SJSA1 (cell line): ENCODE data around the gene FAM9A. TPM values are rescaled to one million over a fixed set of nuclear protein-coding genes. Genes with fewer than 3 reads are reported as not detected.
"Not testable (repeated sequence)": the region's sequence is repeated elsewhere in the genome, so short reads cannot be mapped to it uniquely, and the experiment has no call there.

Experiments used
- DNase-seq, 2 experiments: peaks; one replicate each; pipeline ENCODE4 v3.0.0-alpha.2; 2015 to 2020; ENCODE audit warnings: low spot score in 2 of 2, low read depth in 1 of 2
- H3K27ac ChIP-seq: fragments of 250-450 bp; sonication (Bioruptor Pico); 2 replicates; pipeline ENCODE4 v1.5.1; 2020; ENCODE audit warnings: mild to moderate bottlenecking, moderate library complexity
- H3K27me3 ChIP-seq: fragments of 250-450 bp; sonication (Bioruptor Pico); replicated peaks from 2 replicates; pipeline ENCODE4 v1.5.1; 2020; ENCODE audit warnings: mild to moderate bottlenecking, moderate library complexity
- H3K36me3 ChIP-seq: fragments of 250-450 bp; sonication (Bioruptor Pico); 2 replicates; pipeline ENCODE4 v1.5.1; 2020; ENCODE audit warnings: mild to moderate bottlenecking
- H3K4me1 ChIP-seq: fragments of 250-450 bp; sonication (Bioruptor Pico); replicated peaks from 2 replicates; pipeline ENCODE4 v1.6.1; 2021; ENCODE audit warnings: mild to moderate bottlenecking
- H3K4me3 ChIP-seq: fragments of 250-450 bp; sonication (Bioruptor Pico); 2 replicates; pipeline ENCODE4 v1.5.1; 2020; ENCODE audit warnings: mild to moderate bottlenecking
- H3K9me3 ChIP-seq: fragments of 250-450 bp; sonication (Bioruptor Pico); replicated peaks from 2 replicates; pipeline ENCODE4 v1.5.1; 2020; ENCODE audit warnings: mild to moderate bottlenecking
- total RNA-seq: library from RNA; depleted of rRNA; stranded (reverse); fragments of >200 nt; shearing (Covaris generic); gene quantifications from 2 replicates; pipeline ENCODE4 v1.2.3, GENCODE V29; 2014

The FAM9A gene
- total RNA-seq, 1 experiment from 2014 or later, result not detected

DNA sequence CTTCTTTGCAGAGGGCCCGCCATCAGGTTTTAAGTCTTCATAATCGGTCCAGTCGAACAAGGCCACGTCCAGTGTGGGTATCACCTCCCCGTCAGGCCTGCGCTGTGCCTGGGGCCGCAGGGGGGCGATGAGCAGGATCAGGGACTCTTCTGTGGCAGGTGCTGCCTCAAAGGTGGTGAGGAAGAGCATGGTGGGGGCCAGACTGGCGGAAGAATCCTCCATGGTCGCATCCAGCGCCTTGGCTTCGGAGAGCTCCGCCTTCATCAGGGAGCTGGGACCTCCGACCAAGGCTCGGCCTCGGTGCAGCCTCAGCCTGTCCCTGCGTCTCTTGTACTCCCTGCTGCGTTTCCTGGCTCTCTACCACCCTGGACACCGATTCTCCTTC is 17.5 kb downstream of the FAM9A start:
- Histone ChIP-seq H3K4me1 (no peaks in the 10 kb centered on the region), H3K27me3 (no peaks in the 10 kb centered on the region), H3K27ac (no peak overlapping the region), H3K4me3 (no peak overlapping the region), H3K9me3 (no peaks in the 10 kb centered on the region), H3K36me3 (no peaks in the 10 kb centered on the region)
- no peak for DNase-seq

DNA sequence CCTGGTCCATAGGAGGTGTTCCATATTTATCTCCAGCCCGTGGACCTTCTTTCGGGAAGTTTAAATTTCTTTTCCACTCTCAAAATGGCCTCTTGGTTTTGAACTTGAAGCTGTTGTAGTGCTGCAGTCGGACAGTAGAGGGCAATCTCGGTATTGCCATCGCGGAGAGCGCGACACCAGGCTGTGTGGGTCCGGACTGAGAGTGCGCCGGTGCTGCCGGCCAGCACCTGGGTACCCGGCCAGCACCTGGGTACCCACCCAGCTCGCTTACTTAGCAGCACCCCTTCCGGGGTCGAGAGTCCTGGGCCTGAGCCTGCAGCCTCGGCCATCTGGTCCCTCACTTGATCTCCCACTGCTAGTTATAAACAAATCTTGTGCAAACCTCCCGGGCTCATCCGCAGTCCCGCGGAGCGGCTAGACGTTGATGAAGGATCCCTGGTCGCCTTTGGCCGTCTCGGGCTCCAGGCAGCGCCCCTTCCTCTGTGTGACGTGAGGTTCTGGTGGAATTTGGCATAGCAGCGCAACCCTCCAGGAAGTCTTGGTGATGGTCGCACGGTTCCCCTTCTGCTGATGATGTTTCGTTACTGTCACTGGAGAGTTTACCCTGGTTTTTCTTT is 18.0 kb downstream of the FAM9A start:
- Histone ChIP-seq H3K27ac (no peak overlapping the region), H3K36me3 (no peaks in the 10 kb centered on the region), H3K27me3 (no peaks in the 10 kb centered on the region), H3K9me3 (no peaks in the 10 kb centered on the region), H3K4me3 (no peak overlapping the region), H3K4me1 (no peaks in the 10 kb centered on the region)
- DNase-seq, result no peak

DNA sequence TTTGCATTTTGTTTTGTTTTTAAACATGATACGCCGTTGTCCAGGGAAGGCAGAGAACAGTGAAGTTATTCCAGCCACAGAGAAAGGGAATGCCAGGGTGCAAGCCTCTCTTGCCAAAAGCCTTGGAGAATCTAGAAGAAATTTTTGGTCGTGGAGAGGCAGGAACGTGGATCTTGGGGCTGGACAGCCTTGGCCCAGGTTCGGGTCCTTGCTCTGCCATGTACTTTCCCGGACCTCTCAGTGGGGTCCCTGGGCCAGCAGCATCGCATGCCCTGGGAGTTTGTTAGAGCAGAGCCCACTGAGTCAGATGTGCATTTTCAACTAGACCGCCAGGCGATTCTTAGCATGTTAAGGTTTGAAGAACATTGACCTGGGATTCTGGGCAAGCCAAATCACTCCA is 18.6 kb downstream of the FAM9A start:
- no peaks in the 10 kb centered on the region for H3K36me3 ChIP-seq
- H3K4me1 ChIP-seq, result no peaks in the 10 kb centered on the region
- no peak for DNase-seq
- H3K27me3 ChIP-seq, result no peaks in the 10 kb centered on the region
- no peaks in the 10 kb centered on the region for H3K9me3 ChIP-seq
- H3K27ac ChIP-seq, result no peak overlapping the region
- no peak overlapping the region for H3K4me3 ChIP-seq

DNA sequence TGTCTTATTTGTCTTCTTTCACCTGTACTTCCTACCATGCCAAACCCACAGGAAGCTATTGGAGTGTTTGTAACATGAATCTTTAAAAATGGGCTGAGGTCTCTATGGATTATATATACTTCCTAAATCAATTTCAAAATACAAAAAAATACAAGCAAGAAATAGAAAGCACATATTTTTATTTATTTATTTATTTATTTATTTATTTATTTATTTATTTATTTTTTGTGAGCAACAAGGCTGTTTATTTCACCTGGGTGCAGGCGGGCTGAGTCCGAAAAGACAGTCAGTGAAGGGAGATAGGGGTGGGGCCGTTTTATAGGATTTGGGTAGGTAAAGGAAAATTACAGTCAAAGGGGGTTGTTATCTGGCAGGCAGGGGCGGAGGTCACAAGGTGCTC is 19.3 kb downstream of the FAM9A start:
- H3K36me3 ChIP-seq, DNase-seq: not testable (repeated sequence)

DNA sequence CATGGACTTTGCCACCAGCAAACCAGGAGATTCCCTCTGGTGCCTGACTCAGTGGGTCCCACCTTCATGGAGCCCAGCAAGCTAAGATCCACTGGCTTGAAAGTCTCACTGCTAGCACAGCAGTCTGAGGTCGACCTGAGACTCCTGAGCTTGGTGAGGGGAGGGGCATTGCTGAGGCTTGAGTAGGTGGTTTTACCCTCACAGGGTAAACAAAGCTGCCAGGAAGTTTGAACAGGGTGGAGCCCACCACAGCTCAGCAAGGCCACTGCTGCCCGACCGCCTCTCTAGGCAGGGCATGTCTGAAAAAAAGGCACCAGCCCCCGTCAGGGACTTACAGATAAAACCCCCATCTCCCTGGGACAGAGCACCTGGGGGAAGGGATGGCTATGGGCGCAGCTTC is 28.1 kb downstream of the FAM9A start:
- Histone ChIP-seq H3K36me3 (no peaks in the 10 kb centered on the region), H3K27me3 (no peaks in the 10 kb centered on the region), H3K4me1 (no peaks in the 10 kb centered on the region), H3K9me3 (no peaks in the 10 kb centered on the region), H3K27ac (no peak overlapping the region), H3K4me3 (no peak overlapping the region)
- DNase-seq, result no peak

More for the DNA sequence above, 19.3 kb downstream of the FAM9A start:
- not testable (repeated sequence) for H3K27ac ChIP-seq, H3K27me3 ChIP-seq, H3K4me3 ChIP-seq, H3K4me1 ChIP-seq, H3K9me3 ChIP-seq

DNA sequence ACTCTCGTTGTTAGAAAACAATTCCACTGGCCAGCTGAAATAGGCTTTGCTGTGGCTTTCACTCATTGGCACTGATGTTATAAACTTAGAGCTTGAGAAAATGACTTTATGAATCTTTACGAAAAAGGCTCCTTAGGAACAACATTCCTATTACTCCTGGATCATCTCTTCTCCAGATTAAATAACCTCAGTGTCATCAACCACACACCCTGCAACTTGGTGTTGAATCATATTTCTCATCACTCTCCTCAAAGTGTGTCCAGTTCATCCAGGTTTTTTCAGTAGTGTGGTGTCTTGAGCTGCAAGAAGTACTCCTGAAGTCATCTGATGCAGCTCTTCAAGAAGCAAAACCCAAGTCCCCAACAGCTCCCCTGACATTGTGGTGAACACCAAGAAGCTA is 41.2 kb downstream of the FAM9A start:
- no peaks in the 10 kb centered on the region for H3K9me3 ChIP-seq
- no peaks in the 10 kb centered on the region for H3K36me3 ChIP-seq
- peaks cover 14% of the 10 kb centered on the region for H3K4me1 ChIP-seq
- no peak overlapping the region for H3K4me3 ChIP-seq
- DNase-seq, result no peak
- no peak overlapping the region for H3K27ac ChIP-seq
- H3K27me3 ChIP-seq, result no peaks in the 10 kb centered on the region

DNA sequence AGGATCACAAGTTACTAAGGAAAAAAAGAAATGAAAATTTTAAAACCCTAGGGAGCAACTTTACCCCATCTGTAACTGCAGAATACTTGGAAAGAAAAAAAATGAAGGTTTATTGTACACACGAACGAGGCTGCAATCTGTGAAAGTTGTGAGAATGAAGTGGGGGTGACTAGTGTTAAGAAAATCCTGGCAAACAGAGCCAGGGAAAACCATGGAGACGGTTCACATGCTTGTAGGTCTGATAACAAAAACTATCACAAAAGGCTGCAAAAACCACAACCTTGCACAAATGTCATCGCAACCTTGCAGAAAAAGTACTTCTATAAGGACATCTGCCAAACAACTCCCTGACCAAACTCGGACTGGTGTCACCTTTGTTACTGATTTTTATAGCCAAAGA is 42.5 kb downstream of the FAM9A start:
- not testable (repeated sequence) for H3K4me3 ChIP-seq, H3K27me3 ChIP-seq, H3K9me3 ChIP-seq, H3K36me3 ChIP-seq
- peak; percentile 39 to 45 for DNase-seq
- Histone ChIP-seq H3K4me1 (peaks cover 14% of the 10 kb centered on the region), H3K27ac (peak overlapping the region; percentile 96)

DNA sequence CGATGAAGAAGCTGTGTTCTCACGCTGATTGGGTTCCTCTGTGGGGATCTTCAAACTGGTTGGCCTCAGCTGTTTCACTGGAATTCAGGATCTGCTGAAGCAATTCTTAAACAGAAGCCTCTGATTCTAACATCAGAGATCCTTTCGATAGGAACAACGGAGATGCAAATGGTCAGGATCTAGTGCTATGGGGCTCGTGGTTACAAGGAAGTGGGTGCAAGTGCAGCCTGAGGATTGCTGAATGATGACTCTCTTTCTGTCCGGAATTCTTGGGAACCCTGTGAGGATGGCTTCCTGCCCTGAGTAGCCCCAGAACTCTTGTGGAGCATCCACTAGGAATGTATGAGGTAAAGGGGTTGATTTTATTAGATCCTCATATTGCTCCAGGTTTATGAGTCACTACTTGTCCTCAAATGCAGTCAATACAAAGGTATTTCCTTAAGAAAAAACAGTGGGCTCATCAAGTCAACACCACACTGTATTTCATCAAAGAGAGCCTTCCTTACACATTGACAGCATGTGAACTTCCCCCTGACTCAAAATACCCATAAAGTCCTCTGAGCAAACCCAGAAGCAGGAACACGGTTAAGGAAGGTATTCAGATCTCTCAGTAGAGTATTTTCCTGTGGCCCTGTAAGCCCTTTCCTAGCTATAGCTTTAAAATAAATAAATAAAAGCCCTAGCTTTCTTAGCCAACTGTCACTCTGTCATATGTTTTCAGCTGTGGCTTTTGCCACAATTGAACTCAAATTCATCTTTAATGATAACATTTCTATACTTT is 43.4 kb downstream of the FAM9A start:
- peak in 1 of 2 experiments; percentile 29 for DNase-seq
- not testable (repeated sequence) for H3K27me3 ChIP-seq
- H3K27ac ChIP-seq, result peak overlapping the region; percentile 96

DNA sequence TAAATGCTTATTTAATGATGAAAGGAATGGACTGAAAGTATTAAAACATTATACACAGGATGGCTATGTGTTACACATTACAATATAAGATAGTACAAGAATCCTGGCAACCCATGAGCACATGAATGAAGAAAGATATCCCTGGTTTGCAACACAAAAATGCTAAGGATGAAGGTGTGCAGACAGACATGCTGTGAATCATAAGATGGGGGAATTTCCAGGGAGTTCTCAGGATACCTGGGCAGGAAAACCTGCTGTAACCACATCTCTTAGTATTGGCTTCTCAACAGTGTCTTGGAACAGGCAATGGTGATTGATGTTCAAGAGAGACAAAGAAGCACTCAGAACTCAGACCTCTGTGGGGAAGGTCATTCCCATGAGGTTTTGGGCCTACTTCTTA is 45.4 kb downstream of the FAM9A start:
- Histone ChIP-seq H3K27me3 (no peaks in the 10 kb centered on the region), H3K27ac (no peak overlapping the region), H3K4me1 (peaks cover 14% of the 10 kb centered on the region), H3K4me3 (no peak overlapping the region), H3K9me3 (no peaks in the 10 kb centered on the region), H3K36me3 (no peaks in the 10 kb centered on the region)
- no peak for DNase-seq

More for the DNA sequence above, 43.4 kb downstream of the FAM9A start:
- not testable (repeated sequence) for H3K9me3 ChIP-seq, H3K36me3 ChIP-seq, H3K4me3 ChIP-seq
- H3K4me1 ChIP-seq, result peaks cover 14% of the 10 kb centered on the region

DNA sequence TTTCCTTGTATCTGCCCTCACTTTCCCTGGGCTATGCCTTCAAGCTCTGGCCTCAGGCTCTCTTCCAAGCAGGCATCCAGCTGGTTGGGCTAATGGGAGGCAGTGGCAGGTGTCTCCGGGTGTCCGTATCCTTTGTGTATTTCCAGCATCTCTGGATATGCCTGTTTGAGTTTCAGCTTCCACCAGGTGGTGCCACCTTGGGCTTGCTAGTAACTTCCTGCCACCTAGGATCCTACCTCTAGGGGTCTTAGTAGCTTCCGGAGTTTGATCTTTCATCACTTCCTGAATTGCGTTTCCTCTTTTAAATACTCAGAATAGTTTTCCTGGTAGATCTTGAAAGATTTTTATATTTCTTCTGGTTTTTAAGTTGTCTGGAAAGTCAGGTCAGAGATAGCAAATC is 46.1 kb downstream of the FAM9A start:
- Histone ChIP-seq H3K27me3 (no peaks in the 10 kb centered on the region), H3K4me1 (peaks cover 14% of the 10 kb centered on the region), H3K4me3 (no peak overlapping the region), H3K9me3 (no peaks in the 10 kb centered on the region), H3K36me3 (no peaks in the 10 kb centered on the region), H3K27ac (no peak overlapping the region)
- no peak for DNase-seq

DNA sequence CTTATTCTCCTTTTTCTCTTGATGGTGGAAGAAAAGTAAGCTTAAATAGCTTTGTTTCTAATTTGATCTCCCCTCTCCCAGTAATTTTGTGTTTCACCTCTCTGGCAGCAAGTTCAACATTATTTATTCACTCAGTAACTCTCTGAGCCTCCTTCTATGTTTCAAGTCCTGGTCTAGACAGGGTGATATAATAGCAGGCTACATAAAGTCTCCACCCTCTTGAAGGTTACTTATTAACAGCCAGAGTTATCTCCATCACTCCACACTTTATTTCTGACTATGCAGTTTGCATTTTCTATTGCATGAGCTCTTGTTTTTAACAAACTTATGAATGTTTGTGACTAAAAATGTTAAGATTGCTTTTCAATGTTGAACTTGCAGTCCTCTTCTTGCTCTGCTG is 51.5 kb downstream of the FAM9A start:
- Histone ChIP-seq H3K27ac (no peak overlapping the region), H3K4me3 (no peak overlapping the region), H3K27me3 (no peaks in the 10 kb centered on the region), H3K4me1 (no peaks in the 10 kb centered on the region), H3K9me3 (no peaks in the 10 kb centered on the region), H3K36me3 (no peaks in the 10 kb centered on the region)
- no peak for DNase-seq

DNA sequence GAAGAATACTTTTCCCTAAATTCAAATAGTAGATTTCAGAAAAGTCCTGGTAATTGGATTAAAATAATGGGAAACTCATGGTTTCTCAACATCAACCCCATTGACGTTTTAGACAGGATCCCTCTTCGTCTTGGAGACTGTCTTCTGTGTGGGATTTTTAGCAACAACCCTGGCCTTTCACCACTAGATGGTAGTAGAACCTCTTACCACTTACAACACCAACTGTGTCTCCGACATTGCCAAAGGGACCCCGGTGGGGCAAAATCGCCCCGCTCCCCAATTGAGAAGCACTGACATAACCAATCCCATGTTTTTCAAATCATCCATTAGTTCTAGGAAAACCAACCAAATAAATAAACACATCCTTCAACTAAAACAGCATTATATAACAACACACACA is 52.3 kb downstream of the FAM9A start:
- DNase-seq, result peak in 1 of 2 experiments; percentile 15
- Histone ChIP-seq H3K4me3 (no peak overlapping the region), H3K4me1 (no peaks in the 10 kb centered on the region), H3K9me3 (no peaks in the 10 kb centered on the region), H3K27me3 (no peaks in the 10 kb centered on the region), H3K36me3 (no peaks in the 10 kb centered on the region), H3K27ac (no peak overlapping the region)

DNA sequence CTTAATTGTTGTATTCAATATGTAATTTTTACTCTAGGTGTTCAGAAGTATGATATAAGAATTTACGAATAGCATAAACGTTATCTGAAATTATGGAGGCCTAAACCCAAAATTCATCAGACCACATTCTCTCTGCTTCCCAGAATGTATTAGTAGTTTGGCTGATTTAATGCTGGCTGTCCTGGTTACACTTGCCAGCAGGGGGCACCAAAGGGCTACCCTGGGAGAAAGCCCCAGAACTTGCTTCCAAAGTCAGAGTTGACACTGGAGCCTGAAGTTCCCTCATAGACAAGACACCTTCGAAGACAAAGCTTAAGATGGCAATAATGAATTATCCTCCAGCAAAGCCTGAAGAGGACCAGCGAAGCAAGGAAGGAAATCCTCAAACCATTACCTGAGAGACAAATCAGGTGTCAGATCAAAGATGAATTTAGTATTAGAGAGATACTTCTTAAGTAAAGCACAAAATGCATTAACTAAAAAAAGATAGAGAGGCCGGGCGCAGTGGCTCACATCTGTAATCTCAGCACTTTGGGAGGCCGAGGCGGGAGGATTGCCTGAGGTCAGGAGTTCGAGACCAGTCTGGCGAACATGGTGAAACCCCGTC is 58.0 kb downstream of the FAM9A start:
- Histone ChIP-seq H3K27me3 (no peaks in the 10 kb centered on the region), H3K27ac (no peak overlapping the region), H3K36me3 (no peaks in the 10 kb centered on the region), H3K4me3 (no peak overlapping the region), H3K9me3 (no peaks in the 10 kb centered on the region), H3K4me1 (no peaks in the 10 kb centered on the region)
- DNase-seq, result peak; percentile 14 to 46

DNA sequence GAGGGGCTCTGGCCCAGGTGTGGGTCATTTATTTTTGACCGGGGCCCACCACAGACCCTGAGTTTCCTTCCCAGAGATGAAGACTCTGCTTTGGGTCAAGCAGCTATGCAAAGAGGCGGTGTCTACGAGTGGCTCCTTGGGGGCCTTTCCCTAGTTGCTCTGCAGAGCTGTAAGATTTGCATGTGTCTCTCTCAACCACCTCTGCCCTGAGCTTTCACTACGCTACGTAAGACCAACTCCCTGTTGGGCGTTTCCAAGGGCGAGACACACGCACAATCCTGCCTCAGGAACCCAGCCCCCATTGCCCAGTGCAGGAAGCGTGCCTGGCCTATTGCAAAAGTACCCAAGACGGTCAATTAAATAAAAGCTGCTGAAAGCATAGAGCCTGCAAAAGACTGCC is 59.2 kb downstream of the FAM9A start:
- no peaks in the 10 kb centered on the region for H3K9me3 ChIP-seq
- DNase-seq, result no peak
- no peaks in the 10 kb centered on the region for H3K36me3 ChIP-seq
- no peak overlapping the region for H3K4me3 ChIP-seq
- H3K4me1 ChIP-seq, result no peaks in the 10 kb centered on the region
- no peak overlapping the region for H3K27ac ChIP-seq
- no peaks in the 10 kb centered on the region for H3K27me3 ChIP-seq
